ENCODE results near the gene SEMA4C. TPM values are rescaled to one million over a fixed set of nuclear protein-coding genes. Genes with fewer than 3 reads are reported as not detected.

The SEMA4C gene
- total and polyA plus RNA-seq, 9 of the 15 experiments (the other 6 are each of a cell fraction or from before 2014, with no cell fraction given): 0.32 to 59.7 (median 23.9) TPM

- H3K4me1 ChIP-seq (replicated peaks in 1 of 2; ENCODE audit: control insufficient read depth in 2 of 2, insufficient read depth in 2 of 2, low read length in 2 of 2): peaks cover 24 to 56% of the 10 kb centered on the region in 2 experiments
- H3K79me2 ChIP-seq (ENCODE audit: control insufficient read depth, insufficient read depth, low read length): peaks cover 40% of the 10 kb centered on the region
- peaks cover 3% of the 10 kb centered on the region for H3K9me1 ChIP-seq (ENCODE audit: control insufficient read depth, insufficient read depth, low read length)
- H3K9me3 ChIP-seq (replicated peaks; ENCODE audit: control insufficient read depth, insufficient read depth, low read depth, low read length): no peaks in the 10 kb centered on the region
- ChIA-PET POLR2A (interaction anchor here (0.6 to 6.8 kb wide), 12 partner anchors 9 to 104 kb away, joined by 3 to 67 read pairs (median 4); partner anchors contain the start of gene SEMA4C), CTCF (ENCODE audit: low intra/inter-chr PET ratio) (interaction anchor here (2.2 to 3.8 kb wide), 3 partner anchors 92 to 253 kb away, joined by 16 to 41 read pairs (median 37); no protein-coding TSS in a partner anchor)
- H3K27ac ChIP-seq (ENCODE audit: extremely low read depth, low read depth, low read length): peak overlapping the region; percentile 58; the same call in 2 of the 3 replicates
- 42% methylated on average over 11 of the region's 11 CpGs for WGBS (ENCODE audit: insufficient coverage, low coverage, missing lambda C conversion rate)
- peaks cover 48% of the 10 kb centered on the region for H3K36me3 ChIP-seq (ENCODE audit: control insufficient read depth, insufficient read depth, low read length)
- peak overlapping the region; percentile 50 to 92 for H3K9ac ChIP-seq (ENCODE audit: insufficient read depth in 1 of 2, low read depth in 2 of 2, low read length in 2 of 2)
- ATAC-seq (no peak; the same call in 2 of the 3 replicates), DNase-seq (ENCODE audit: extremely low read depth in 1 of 4, low spot score in 3 of 4) (peak in 2 of 4 experiments; percentile 32 to 39), FAIRE-seq (peak; percentile 44)
- BruUV-seq (replicated peaks): no TSS peak
- no peaks in the 10 kb centered on the region for H3K27me3 ChIP-seq (ENCODE audit: control insufficient read depth in 2 of 2, insufficient read depth in 2 of 2, low read length in 2 of 2)
- intact Hi-C loops (cut with micrococcal nuclease) (loop anchor here (2.0 to 5.0 kb wide), 2 partner anchors 14 to 253 kb away; partner anchors contain the start of gene ANKRD36), in situ Hi-C loops (cut with MboI) (loop anchor here (5.0 to 25.0 kb wide), 2 partner anchors 93 to 253 kb away; partner anchors contain the start of gene ANKRD36)
- H3K4me3 ChIP-seq: no peak overlapping the region
- H4K20me1 ChIP-seq (replicated peaks; ENCODE audit: control insufficient read depth, insufficient read depth, low read length): 0 out of 2 replicates have a peak, but pooled peaks cover 1% of the 10 kb centered on the region
- H2AFZ ChIP-seq (ENCODE audit: low read depth, low read length): peak overlapping the region; percentile 81; the same call in 1 of the 2 replicates
- H3K4me2 ChIP-seq (ENCODE audit: insufficient read depth, low read length): peak overlapping the region; percentile 62
- no peak for TF ChIP-seq TRIM25 (IDR thresholded peaks at IDR 0.05; ENCODE audit: borderline replicate concordance)
- TF ChIP-seq RFX5 (IDR thresholded peaks at IDR 0.05; ENCODE audit: low read depth, low read length): no peak
- TF ChIP-seq CHD2 (IDR thresholded peaks at IDR 0.05; ENCODE audit: low read depth, low read length): no peak
- TF ChIP-seq PRDM10 (IDR thresholded peaks at IDR 0.05; ENCODE audit: partially characterized antibody): peak; percentile 94
- TF ChIP-seq, protein P1, sequence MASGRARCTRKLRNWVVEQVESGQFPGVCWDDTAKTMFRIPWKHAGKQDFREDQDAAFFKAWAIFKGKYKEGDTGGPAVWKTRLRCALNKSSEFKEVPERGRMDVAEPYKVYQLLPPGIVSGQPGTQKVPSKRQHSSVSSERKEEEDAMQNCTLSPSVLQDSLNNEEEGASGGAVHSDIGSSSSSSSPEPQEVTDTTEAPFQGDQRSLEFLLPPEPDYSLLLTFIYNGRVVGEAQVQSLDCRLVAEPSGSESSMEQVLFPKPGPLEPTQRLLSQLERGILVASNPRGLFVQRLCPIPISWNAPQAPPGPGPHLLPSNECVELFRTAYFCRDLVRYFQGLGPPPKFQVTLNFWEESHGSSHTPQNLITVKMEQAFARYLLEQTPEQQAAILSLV (tag; IDR thresholded peaks at IDR 0.05): no peak
- no peak for TF ChIP-seq ZBTB49 (CRISPR knock-in tag; IDR thresholded peaks at IDR 0.05; ENCODE audit: borderline replicate concordance)
- TF ChIP-seq FOXA1 (IDR thresholded peaks at IDR 0.05; ENCODE audit: borderline replicate concordance): no peak
- TF ChIP-seq CREB3L1 (IDR thresholded peaks at IDR 0.05; ENCODE audit: borderline replicate concordance, low read depth): no peak
- TF ChIP-seq FOSL1 (tag; conservative IDR thresholded peaks at IDR 0.05): no peak
Observed at GRCh38 chr2:96859099-96859649, 10.7 kb downstream of the SEMA4C start.
